K562 (cell line): ENCODE results near the gene PPP1R3G. TPM values are rescaled to one million over a fixed set of nuclear protein-coding genes. Genes with fewer than 3 reads are reported as not detected.

Experiments
- MYBL2 ChIP-seq, 2 experiments: fragments of 450-650 bp in 1 of 2; sonication (generic) in 1 of 2; formaldehyde crosslinking in 1 of 2; IDR thresholded peaks; 2 replicates each; pipeline versions ENCODE4 v1.6.1 to v1.8.1; 2017 to 2022; ENCODE audit warnings: borderline replicate concordance in 1 of 2, inconsistent platforms in 1 of 2, low read depth in 1 of 2, mild to moderate bottlenecking in 1 of 2, missing genetic modification reagents in 1 of 2, moderate library complexity in 1 of 2
- polyA plus RNA-seq, 8 experiments: library from polyadenylated mRNA; depleted of rRNA in 4 of 8; stranded (reverse) in 5 of 8; unstranded in 3 of 8; fragments of >200 nt; fragmentation: Nextera tagmentation in 2 of 8; fragmentation: Illumina TruSeq in 1 of 8; extraction: Ambion mirVana in 2 of 8; extraction: Trizol in 1 of 8; gene quantifications; 2 replicates each; pipeline versions ENCODE4 v1.2.1 to v1.2.3, GENCODE V29; 2011 to 2014; ENCODE audit warnings: inconsistent platforms in 1 of 8, missing spikeins in 1 of 8
- total RNA-seq, 7 experiments: library from RNA; depleted of rRNA in 6 of 7; stranded (reverse); fragments of >200 nt in 6 of 7; fragmentation: Illumina TruSeq in 2 of 7; extraction: Trizol in 2 of 7; gene quantifications; 2 replicates each; pipeline versions ENCODE4 v1.2.1 to v1.2.3, GENCODE V29; 2011 to 2021; ENCODE audit warnings: low replicate concordance in 1 of 7
- TF ChIP-seq, protein P1 (sequence below): fragments of 250-450 bp; sonication (Bioruptor Pico); IDR thresholded peaks from 2 replicates; pipeline ENCODE4 v1.4.0; 2020; ENCODE audit warnings: borderline replicate concordance
- TF ChIP-seq, protein P2 (sequence below): fragments of 250-450 bp; sonication (Bioruptor Pico); IDR thresholded peaks from 2 replicates; pipeline ENCODE4 v1.4.0; 2020; ENCODE audit warnings: mild to moderate bottlenecking

PPP1R3G gene
- total and polyA plus RNA-seq, 9 of the 15 experiments (the other 6 are each of a cell fraction or from before 2014, with no cell fraction given), result 0.01 to 0.13 (median 0.01) TPM; not detected in 4

DNA sequence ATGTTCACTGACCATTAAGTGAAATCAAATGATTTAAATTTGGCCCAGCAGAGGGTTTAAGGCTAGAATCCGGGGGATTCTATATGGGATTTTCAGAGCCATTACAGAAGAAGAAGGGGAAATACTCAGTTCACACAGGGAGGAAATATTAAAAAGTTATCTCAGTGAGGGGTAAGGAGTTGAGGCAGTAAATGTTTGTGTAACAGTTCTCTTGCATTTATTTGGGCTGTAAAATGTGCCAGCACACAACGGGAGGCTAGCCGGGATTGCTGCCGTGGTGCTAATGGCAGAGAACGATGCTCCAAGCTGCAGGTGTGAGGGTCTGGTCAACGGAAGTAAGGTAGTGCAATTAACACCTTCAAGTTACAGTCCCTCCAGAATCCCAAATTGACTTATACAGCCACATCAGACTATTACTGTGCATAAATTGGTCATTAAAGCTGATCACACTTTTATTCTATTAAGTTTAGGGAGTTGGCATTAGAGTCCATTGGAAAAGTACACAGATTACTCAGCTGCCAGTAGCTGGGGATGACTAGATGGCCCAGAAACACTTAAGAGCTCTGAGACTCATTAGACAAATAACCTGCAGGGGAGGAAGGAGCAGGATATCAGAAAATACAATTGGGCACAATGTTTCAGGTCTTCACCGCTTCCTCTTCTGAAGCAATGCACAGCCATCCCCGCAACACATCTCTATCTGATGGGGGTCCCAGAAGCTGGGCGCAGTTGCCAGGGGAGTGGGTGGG lies 31.3 kb downstream of the PPP1R3G start (continued):
- TF ChIP-seq, protein P1, sequence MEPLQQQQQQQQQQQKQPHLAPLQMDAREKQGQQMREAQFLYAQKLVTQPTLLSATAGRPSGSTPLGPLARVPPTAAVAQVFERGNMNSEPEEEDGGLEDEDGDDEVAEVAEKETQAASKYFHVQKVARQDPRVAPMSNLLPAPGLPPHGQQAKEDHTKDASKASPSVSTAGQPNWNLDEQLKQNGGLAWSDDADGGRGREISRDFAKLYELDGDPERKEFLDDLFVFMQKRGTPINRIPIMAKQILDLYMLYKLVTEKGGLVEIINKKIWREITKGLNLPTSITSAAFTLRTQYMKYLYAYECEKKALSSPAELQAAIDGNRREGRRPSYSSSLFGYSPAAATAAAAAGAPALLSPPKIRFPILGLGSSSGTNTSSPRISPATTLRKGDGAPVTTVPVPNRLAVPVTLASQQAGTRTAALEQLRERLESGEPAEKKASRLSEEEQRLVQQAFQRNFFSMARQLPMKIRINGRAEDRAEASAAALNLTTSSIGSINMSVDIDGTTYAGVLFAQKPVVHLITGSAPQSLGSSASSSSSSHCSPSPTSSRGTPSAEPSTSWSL (CRISPR knock-in tag), result no peak
- TF ChIP-seq, protein P2, sequence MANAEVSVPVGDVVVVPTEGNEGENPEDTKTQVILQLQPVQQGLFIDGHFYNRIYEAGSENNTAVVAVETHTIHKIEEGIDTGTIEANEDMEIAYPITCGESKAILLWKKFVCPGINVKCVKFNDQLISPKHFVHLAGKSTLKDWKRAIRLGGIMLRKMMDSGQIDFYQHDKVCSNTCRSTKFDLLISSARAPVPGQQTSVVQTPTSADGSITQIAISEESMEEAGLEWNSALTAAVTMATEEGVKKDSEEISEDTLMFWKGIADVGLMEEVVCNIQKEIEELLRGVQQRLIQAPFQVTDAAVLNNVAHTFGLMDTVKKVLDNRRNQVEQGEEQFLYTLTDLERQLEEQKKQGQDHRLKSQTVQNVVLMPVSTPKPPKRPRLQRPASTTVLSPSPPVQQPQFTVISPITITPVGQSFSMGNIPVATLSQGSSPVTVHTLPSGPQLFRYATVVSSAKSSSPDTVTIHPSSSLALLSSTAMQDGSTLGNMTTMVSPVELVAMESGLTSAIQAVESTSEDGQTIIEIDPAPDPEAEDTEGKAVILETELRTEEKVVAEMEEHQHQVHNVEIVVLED (CRISPR knock-in tag), result no peak
- no peak for TF ChIP-seq MYBL2 (IDR thresholded peaks at IDR 0.05; ENCODE audit: low read depth)
- TF ChIP-seq MYBL2 (CRISPR knock-in tag; IDR thresholded peaks at IDR 0.05; ENCODE audit: borderline replicate concordance), result no peak
